ENCODE results near the gene CDC14A.
"Not testable (repeated sequence)": the region's sequence is repeated elsewhere in the genome, so short reads cannot be mapped to it uniquely, and the experiment has no call there.

Gene CDC14A

GRCh38 chr1:100397681-100398080 lies 45.4 kb downstream of the CDC14A start:
- FAIRE-seq: peak; percentile 25
- TF ChIP-seq CTCF (IDR thresholded peaks at IDR 0.05; ENCODE audit: insufficient read depth, missing control alignments): no peak
- DNase-seq (ENCODE audit: insufficient read length, low spot score): no peak

- no peak for TF ChIP-seq CTCF (IDR thresholded peaks at IDR 0.05; ENCODE audit: insufficient read depth, missing control alignments)
- no peak for FAIRE-seq
Measured at GRCh38 chr1:100398648-100399047, 46.3 kb downstream of the CDC14A start.

GRCh38 chr1:100400404-100400803 lies 48.1 kb downstream of the CDC14A start:
- DNase-seq (ENCODE audit: insufficient read length, low spot score): no peak
- no peak for TF ChIP-seq CTCF (IDR thresholded peaks at IDR 0.05; ENCODE audit: insufficient read depth, missing control alignments)
- no peak for FAIRE-seq

More at GRCh38 chr1:100398648-100399047, 46.3 kb downstream of the CDC14A start:
- DNase-seq (ENCODE audit: insufficient read length, low spot score): no peak

GRCh38 chr1:100404821-100405220 lies 52.5 kb downstream of the CDC14A start:
- no peak for FAIRE-seq
- TF ChIP-seq CTCF (IDR thresholded peaks at IDR 0.05; ENCODE audit: insufficient read depth, missing control alignments): no peak
- DNase-seq (ENCODE audit: insufficient read length, low spot score): no peak

GRCh38 chr1:100405902-100406301 lies 53.6 kb downstream of the CDC14A start:
- FAIRE-seq; DNase-seq (ENCODE audit: insufficient read length, low spot score): not testable (repeated sequence)

- FAIRE-seq; DNase-seq (ENCODE audit: insufficient read length, low spot score): not testable (repeated sequence)
Measured at GRCh38 chr1:100407390-100407789, 55.1 kb downstream of the CDC14A start.

- DNase-seq (ENCODE audit: insufficient read length, low spot score) (no peak), FAIRE-seq (no peak)
- no peak for TF ChIP-seq CTCF (IDR thresholded peaks at IDR 0.05; ENCODE audit: insufficient read depth, missing control alignments)
Measured at GRCh38 chr1:100411019-100411418, 58.7 kb downstream of the CDC14A start.

GRCh38 chr1:100411574-100411973 lies 59.3 kb downstream of the CDC14A start:
- TF ChIP-seq CTCF (IDR thresholded peaks at IDR 0.05; ENCODE audit: insufficient read depth, missing control alignments): no peak
- DNase-seq (ENCODE audit: insufficient read length, low spot score): no peak
- no peak for FAIRE-seq

Measured in D721Med (cell line).